ENCODE measurements around the gene ANKS1B. TPM values are rescaled to one million over a fixed set of nuclear protein-coding genes. Genes with fewer than 3 reads are reported as not detected.

ANKS1B gene
- total RNA-seq, 1 donor from 2014 or later, result 2.4 TPM

GRCh38 chr12:99029511-99030271, 955.0 kb downstream of the ANKS1B start:
- Histone ChIP-seq H3K9me3 (ENCODE audit: insufficient read depth, low read depth, low read length) (no peaks in the 10 kb centered on the region), H3K79me2 (ENCODE audit: insufficient read depth, low read length) (no peaks in the 10 kb centered on the region), H3K9ac (ENCODE audit: low read length) (no peak overlapping the region), H3K4me3 (ENCODE audit: insufficient read depth, low read depth, low read length) (no peak overlapping the region), H3K36me3 (ENCODE audit: insufficient read depth, low read length) (no peaks in the 10 kb centered on the region), H4K20me1 (ENCODE audit: insufficient read depth, low read length) (no peaks in the 10 kb centered on the region), H2AFZ (ENCODE audit: low read depth, low read length) (no peak overlapping the region), H3K27me3 (ENCODE audit: insufficient read depth, low read length) (no peaks in the 10 kb centered on the region), H3K4me1 (ENCODE audit: insufficient read depth, low read length) (no peaks in the 10 kb centered on the region), H3K27ac (ENCODE audit: low read depth, low read length) (no peak overlapping the region), H3K4me2 (ENCODE audit: low read length) (no peak overlapping the region)
- FAIRE-seq, result no peak
- no peak overlapping the region for H3K4me3 Mint-ChIP-seq (ENCODE audit: unreplicated experiment)
- H3K27ac Mint-ChIP-seq (ENCODE audit: unreplicated experiment), result no peak overlapping the region
- H3K9me3 Mint-ChIP-seq (ENCODE audit: unreplicated experiment), result peaks cover 2% of the 10 kb centered on the region
- H3K36me3 Mint-ChIP-seq (ENCODE audit: low read depth, unreplicated experiment), result no peaks in the 10 kb centered on the region
- H3K27me3 Mint-ChIP-seq (ENCODE audit: low read depth, unreplicated experiment), result peaks cover 2% of the 10 kb centered on the region
- H3K4me1 Mint-ChIP-seq (ENCODE audit: low read depth, unreplicated experiment), result no peaks in the 10 kb centered on the region
- TF ChIP-seq EZH2 (IDR thresholded peaks at IDR 0.05; ENCODE audit: insufficient read depth, low read length), result no peak
- TF ChIP-seq, protein P1, sequence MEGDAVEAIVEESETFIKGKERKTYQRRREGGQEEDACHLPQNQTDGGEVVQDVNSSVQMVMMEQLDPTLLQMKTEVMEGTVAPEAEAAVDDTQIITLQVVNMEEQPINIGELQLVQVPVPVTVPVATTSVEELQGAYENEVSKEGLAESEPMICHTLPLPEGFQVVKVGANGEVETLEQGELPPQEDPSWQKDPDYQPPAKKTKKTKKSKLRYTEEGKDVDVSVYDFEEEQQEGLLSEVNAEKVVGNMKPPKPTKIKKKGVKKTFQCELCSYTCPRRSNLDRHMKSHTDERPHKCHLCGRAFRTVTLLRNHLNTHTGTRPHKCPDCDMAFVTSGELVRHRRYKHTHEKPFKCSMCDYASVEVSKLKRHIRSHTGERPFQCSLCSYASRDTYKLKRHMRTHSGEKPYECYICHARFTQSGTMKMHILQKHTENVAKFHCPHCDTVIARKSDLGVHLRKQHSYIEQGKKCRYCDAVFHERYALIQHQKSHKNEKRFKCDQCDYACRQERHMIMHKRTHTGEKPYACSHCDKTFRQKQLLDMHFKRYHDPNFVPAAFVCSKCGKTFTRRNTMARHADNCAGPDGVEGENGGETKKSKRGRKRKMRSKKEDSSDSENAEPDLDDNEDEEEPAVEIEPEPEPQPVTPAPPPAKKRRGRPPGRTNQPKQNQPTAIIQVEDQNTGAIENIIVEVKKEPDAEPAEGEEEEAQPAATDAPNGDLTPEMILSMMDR (IDR thresholded peaks at IDR 0.05; ENCODE audit: insufficient read depth, low read depth, low read length), result no peak
- DNase-seq (ENCODE audit: low read depth), result no peak

DNA sequence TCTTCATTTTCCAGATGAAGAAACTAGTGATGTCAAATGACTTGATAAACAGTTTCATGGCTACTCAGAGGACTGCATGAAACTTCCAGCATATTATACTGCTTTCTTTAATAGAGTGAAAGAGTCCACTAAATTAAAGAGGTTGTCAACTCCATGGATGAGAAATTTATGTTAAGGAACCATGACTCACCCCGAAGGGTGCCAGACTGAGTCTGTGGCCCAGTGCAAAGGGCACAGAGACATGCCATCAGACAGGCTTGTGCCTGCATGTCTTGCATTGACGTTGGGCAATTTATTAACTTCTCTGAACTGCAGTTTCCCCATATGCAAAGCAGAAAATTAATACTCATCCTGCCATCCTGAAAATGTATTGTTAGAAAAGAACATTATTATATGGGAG, 957.3 kb downstream of the ANKS1B start:
- Histone ChIP-seq H3K36me3 (ENCODE audit: insufficient read depth, low read length) (no peaks in the 10 kb centered on the region), H4K20me1 (ENCODE audit: insufficient read depth, low read length) (no peaks in the 10 kb centered on the region), H3K4me3 (ENCODE audit: insufficient read depth, low read depth, low read length) (no peak overlapping the region), H3K79me2 (ENCODE audit: insufficient read depth, low read length) (no peaks in the 10 kb centered on the region), H3K27me3 (ENCODE audit: insufficient read depth, low read length) (no peaks in the 10 kb centered on the region), H3K4me2 (ENCODE audit: low read length) (no peak overlapping the region), H3K9ac (ENCODE audit: low read length) (no peak overlapping the region), H3K4me1 (ENCODE audit: insufficient read depth, low read length) (no peaks in the 10 kb centered on the region), H2AFZ (ENCODE audit: low read depth, low read length) (no peak overlapping the region), H3K9me3 (ENCODE audit: insufficient read depth, low read depth, low read length) (no peaks in the 10 kb centered on the region), H3K27ac (ENCODE audit: low read depth, low read length) (no peak overlapping the region)
- Mint-ChIP-seq H3K36me3 (ENCODE audit: low read depth, unreplicated experiment) (no peaks in the 10 kb centered on the region), H3K27me3 (ENCODE audit: low read depth, unreplicated experiment) (peaks cover 2% of the 10 kb centered on the region), H3K4me3 (ENCODE audit: unreplicated experiment) (no peak overlapping the region), H3K9me3 (ENCODE audit: unreplicated experiment) (peaks cover 2% of the 10 kb centered on the region), H3K27ac (ENCODE audit: unreplicated experiment) (no peak overlapping the region), H3K4me1 (ENCODE audit: low read depth, unreplicated experiment) (no peaks in the 10 kb centered on the region)
- TF ChIP-seq EZH2 (IDR thresholded peaks at IDR 0.05; ENCODE audit: insufficient read depth, low read length), result no peak
- TF ChIP-seq, protein P1 (IDR thresholded peaks at IDR 0.05; ENCODE audit: insufficient read depth, low read depth, low read length), result no peak
- FAIRE-seq, result no peak
- no peak for DNase-seq (ENCODE audit: low read depth)

DNA sequence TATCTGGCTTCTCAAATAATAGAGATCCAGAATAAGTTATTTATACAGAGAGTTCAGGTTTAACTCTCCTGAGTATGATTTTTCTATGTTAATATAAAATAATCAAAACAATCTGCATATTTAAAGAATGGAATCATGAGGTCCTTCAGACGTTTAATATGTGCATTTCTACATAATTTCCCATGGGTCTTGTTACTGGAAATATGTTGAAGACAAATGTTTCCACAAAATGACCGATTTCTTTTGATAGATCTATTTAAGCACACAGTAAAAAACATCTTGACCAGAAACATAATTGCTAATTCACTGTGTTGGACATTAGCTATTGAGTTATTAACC, 957.7 kb downstream of the ANKS1B start:
- Mint-ChIP-seq H3K4me3 (ENCODE audit: unreplicated experiment) (no peak overlapping the region), H3K9me3 (ENCODE audit: unreplicated experiment) (peaks cover 2% of the 10 kb centered on the region), H3K4me1 (ENCODE audit: low read depth, unreplicated experiment) (no peaks in the 10 kb centered on the region), H3K27ac (ENCODE audit: unreplicated experiment) (no peak overlapping the region), H3K27me3 (ENCODE audit: low read depth, unreplicated experiment) (peaks cover 2% of the 10 kb centered on the region), H3K36me3 (ENCODE audit: low read depth, unreplicated experiment) (no peaks in the 10 kb centered on the region)
- FAIRE-seq (no peak), DNase-seq (ENCODE audit: low read depth) (no peak)
- no peak overlapping the region for H2AFZ ChIP-seq (ENCODE audit: low read depth, low read length)
- no peak overlapping the region for H3K4me2 ChIP-seq (ENCODE audit: low read length)
- no peak overlapping the region for H3K9ac ChIP-seq (ENCODE audit: low read length)
- no peak overlapping the region for H3K4me3 ChIP-seq (ENCODE audit: insufficient read depth, low read depth, low read length)
- no peaks in the 10 kb centered on the region for H3K27me3 ChIP-seq (ENCODE audit: insufficient read depth, low read length)
- H3K36me3 ChIP-seq (ENCODE audit: insufficient read depth, low read length), result no peaks in the 10 kb centered on the region
- no peak for TF ChIP-seq EZH2 (IDR thresholded peaks at IDR 0.05; ENCODE audit: insufficient read depth, low read length)
- TF ChIP-seq, protein P1 (IDR thresholded peaks at IDR 0.05; ENCODE audit: insufficient read depth, low read depth, low read length), result no peak
- H3K27ac ChIP-seq (ENCODE audit: low read depth, low read length), result no peak overlapping the region
- no peaks in the 10 kb centered on the region for H3K4me1 ChIP-seq (ENCODE audit: insufficient read depth, low read length)
- H3K79me2 ChIP-seq (ENCODE audit: insufficient read depth, low read length), result no peaks in the 10 kb centered on the region
- no peaks in the 10 kb centered on the region for H4K20me1 ChIP-seq (ENCODE audit: insufficient read depth, low read length)
- H3K9me3 ChIP-seq (ENCODE audit: insufficient read depth, low read depth, low read length), result no peaks in the 10 kb centered on the region
